SK-N-SH treated with all-trans-retinoic acid at 6 μM for 48 hours (cell line): Measurements from ENCODE around the gene ZNF219.

Experiments
- TCF4 ChIP-seq: fragments of 250-450 bp; sonication (Bioruptor Pico); IDR thresholded peaks from 2 replicates; pipeline ENCODE4 v1.8.0; 2021; ENCODE audit warnings: mild to moderate bottlenecking, moderate library complexity, borderline replicate concordance
- ZC3H10 ChIP-seq: fragments of 250-450 bp; sonication (Bioruptor Pico); IDR thresholded peaks from 2 replicates; pipeline ENCODE4 v1.5.1; 2021; ENCODE audit warnings: mild to moderate bottlenecking, moderate library complexity
- ZFP3 ChIP-seq: fragments of 250-450 bp; sonication (Bioruptor Pico); IDR thresholded peaks from 2 replicates; pipeline ENCODE4 v1.5.0; 2020; ENCODE audit warnings: mild to moderate bottlenecking, moderate library complexity

DNA sequence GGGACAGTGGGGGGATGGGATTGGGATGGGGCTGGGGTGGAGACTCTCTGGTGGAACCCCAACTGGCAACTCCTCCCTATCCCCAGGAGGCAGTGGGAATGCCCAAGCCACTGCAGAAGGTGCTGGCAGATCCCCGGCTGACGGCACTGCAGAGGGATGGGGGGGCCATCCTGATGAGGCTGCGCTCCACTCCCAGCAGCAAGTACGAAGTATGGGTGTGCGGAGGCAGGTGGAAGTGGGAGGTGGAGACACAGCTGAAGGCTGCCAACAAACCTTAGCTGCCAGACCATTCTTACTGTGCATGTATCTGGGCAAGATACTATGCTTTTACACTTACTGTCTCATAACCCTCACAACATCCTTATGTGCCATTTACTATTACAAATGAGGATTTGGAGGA, 20.2 kb downstream of the ZNF219 start:
- TF ChIP-seq ZFP3 (no peak), TCF4 (no peak), ZC3H10 (no peak)
